Measurements from ENCODE around the gene PCDHGA4. TPM values are rescaled to one million over a fixed set of nuclear protein-coding genes. Genes with fewer than 3 reads are reported as not detected.

The PCDHGA4 gene
- total RNA-seq, 1 donor from 2014 or later = 0.37 TPM

- DNase-seq = no peak
- Mint-ChIP-seq H3K27ac (no peak overlapping the region), H3K36me3 (ENCODE audit: low read depth) (no peaks in the 10 kb centered on the region), H3K27me3 (peaks cover 30% of the 10 kb centered on the region), H3K4me3 (no peak overlapping the region), H3K4me1 (no peaks in the 10 kb centered on the region), H3K9me3 (peaks cover 22% of the 10 kb centered on the region)
- intact Hi-C loops (cut with micrococcal nuclease) = no loop called here
Measured at GRCh38 chr5:141399555-141400258, 44.9 kb downstream of the PCDHGA4 start.

GRCh38 chr5:141402553-141403243, 47.9 kb downstream of the PCDHGA4 start, which contains the start of gene PCDHGA9:
Gene PCDHGA9 (plus strand): TSS chr5:141402778. CDS start chr5:141402953, 175 bp downstream.
- Mint-ChIP-seq H3K27me3 (peaks cover 30% of the 10 kb centered on the region), H3K36me3 (ENCODE audit: low read depth) (no peaks in the 10 kb centered on the region), H3K4me1 (no peaks in the 10 kb centered on the region), H3K27ac (no peak within 1 kb of the TSS), H3K4me3 (peak within 1 kb of the TSS; percentile 23), H3K9me3 (peaks cover 18% of the 10 kb centered on the region)
- peak; percentile 56 for DNase-seq
- intact Hi-C loops (cut with micrococcal nuclease) = no loop called here

- peak; percentile 46 for DNase-seq
- Mint-ChIP-seq H3K27ac (no peak overlapping the region), H3K4me1 (no peaks in the 10 kb centered on the region), H3K36me3 (ENCODE audit: low read depth) (no peaks in the 10 kb centered on the region), H3K4me3 (no peak overlapping the region), H3K9me3 (peaks cover 22% of the 10 kb centered on the region), H3K27me3 (peaks cover 34% of the 10 kb centered on the region)
- intact Hi-C loops (cut with micrococcal nuclease) = no loop called here
Measured at GRCh38 chr5:141403387-141403786, 48.6 kb downstream of the PCDHGA4 start.

Other genes starting within 250 kb of the PCDHGA4 start
- not detected in 2 replicates for gene PCDHB4, start 233.2 kb upstream of the PCDHGA4 start, total RNA-seq
- not detected in 2 replicates for gene PCDHB5, start 219.8 kb upstream of the PCDHGA4 start, total RNA-seq
- not detected in 2 replicates for gene PCDHB6, start 205.0 kb upstream of the PCDHGA4 start, total RNA-seq
- not detected in 2 replicates for gene PCDHB7, start 182.4 kb upstream of the PCDHGA4 start, total RNA-seq
- not detected in 2 replicates for gene PCDHB8, start 177.2 kb upstream of the PCDHGA4 start, total RNA-seq
- not detected in 2 replicates for gene PCDHB16, start 172.6 kb upstream of the PCDHGA4 start, total RNA-seq
- not detected in 2 replicates for gene PCDHB9, start 167.9 kb upstream of the PCDHGA4 start, total RNA-seq
- not detected in 2 replicates for gene PCDHB10, start 162.7 kb upstream of the PCDHGA4 start, total RNA-seq
- not detected in 2 replicates for gene PCDHB11, start 155.4 kb upstream of the PCDHGA4 start, total RNA-seq
- not detected in 2 replicates for gene PCDHB12, start 146.3 kb upstream of the PCDHGA4 start, total RNA-seq
- 0.05 TPM in 1 of 2 replicates, not detected in the other for gene PCDHB13, start 141.1 kb upstream of the PCDHGA4 start, total RNA-seq
- gene PCDHB14, start 131.7 kb upstream of the PCDHGA4 start, total RNA-seq = not detected in 2 replicates
- gene PCDHB15, start 109.6 kb upstream of the PCDHGA4 start, total RNA-seq = not detected in 2 replicates
- gene SLC25A2, start 51.0 kb upstream of the PCDHGA4 start, total RNA-seq = 0.14 and 0.23 TPM in 2 replicates
- 71.5 and 75.0 TPM in 2 replicates for gene TAF7, start 34.2 kb upstream of the PCDHGA4 start, total RNA-seq
- 0.07 and 0.09 TPM in 2 replicates for gene PCDHGA1, start 24.5 kb upstream of the PCDHGA4 start, total RNA-seq
- gene PCDHGA2, start 16.3 kb upstream of the PCDHGA4 start, total RNA-seq = 0.07 and 0.12 TPM in 2 replicates
- gene PCDHGA3, start 11.2 kb upstream of the PCDHGA4 start, total RNA-seq = 0.14 and 0.19 TPM in 2 replicates
- 0.14 and 0.19 TPM in 2 replicates for gene PCDHGB1, start 4.9 kb upstream of the PCDHGA4 start, total RNA-seq
- 0.63 and 0.97 TPM in 2 replicates for gene PCDHGB2, start 5.0 kb downstream of the PCDHGA4 start, total RNA-seq
- gene PCDHGA5, start 9.1 kb downstream of the PCDHGA4 start, total RNA-seq = 0.19 and 0.51 TPM in 2 replicates
- 0.40 and 0.49 TPM in 2 replicates for gene PCDHGB3, start 15.2 kb downstream of the PCDHGA4 start, total RNA-seq
- 0.31 and 0.54 TPM in 2 replicates for gene PCDHGA6, start 18.9 kb downstream of the PCDHGA4 start, total RNA-seq
- gene PCDHGA7, start 27.7 kb downstream of the PCDHGA4 start, total RNA-seq = 0.05 and 0.23 TPM in 2 replicates
- gene PCDHGB4, start 32.7 kb downstream of the PCDHGA4 start, total RNA-seq = 0.21 TPM in 2 replicates
- 0.02 and 0.09 TPM in 2 replicates for gene PCDHGA8, start 37.6 kb downstream of the PCDHGA4 start, total RNA-seq
- gene PCDHGB5, start 42.9 kb downstream of the PCDHGA4 start, total RNA-seq = 0.43 and 0.47 TPM in 2 replicates
- gene PCDHGA9, start 47.8 kb downstream of the PCDHGA4 start, total RNA-seq = 0.33 and 0.44 TPM in 2 replicates
- gene PCDHGB6, start 53.0 kb downstream of the PCDHGA4 start, total RNA-seq = 0.09 and 0.14 TPM in 2 replicates
- gene PCDHGA10, start 58.0 kb downstream of the PCDHGA4 start, total RNA-seq = 0.07 and 0.21 TPM in 2 replicates
- gene PCDHGB7, start 62.7 kb downstream of the PCDHGA4 start, total RNA-seq = 0.12 and 0.17 TPM in 2 replicates
- 0.23 and 0.31 TPM in 2 replicates for gene PCDHGA11, start 66.0 kb downstream of the PCDHGA4 start, total RNA-seq
- gene PCDHGA12, start 75.5 kb downstream of the PCDHGA4 start, total RNA-seq = 0.12 and 0.16 TPM in 2 replicates
- gene PCDHGC3, start 120.9 kb downstream of the PCDHGA4 start, total RNA-seq = 0.24 and 0.58 TPM in 2 replicates
- not detected in 2 replicates for gene PCDHGC4, start 130.0 kb downstream of the PCDHGA4 start, total RNA-seq
- gene PCDHGC5, start 134.1 kb downstream of the PCDHGA4 start, total RNA-seq = not detected in 2 replicates

Measured in activated CD4-positive, alpha-beta T cell treated with anti-CD3 and anti-CD28 coated beads, Interleukin-2, amount 10 ng/mL, durations not matched to agents 24 days and 14 days (primary cell).